ENCODE results near the gene PDE4A. TPM values are rescaled to one million over a fixed set of nuclear protein-coding genes. Genes with fewer than 3 reads are reported as not detected.

The PDE4A gene
- total RNA-seq, 2 experiments from 2014 or later: 3.9 to 4.3 TPM

- DNase-seq (peak; percentile 98), ATAC-seq (peak; percentile 61)
- CTCF ChIA-PET: interaction anchor here (0.6 to 8.1 kb wide), 19 partner anchors 8 to 456 kb away, joined by 3 to 135 read pairs (median 4); partner anchors contain the start of genes CDC37, ICAM1, ICAM5 and RAVER1
- Mint-ChIP-seq H3K27ac (peak overlapping the region; percentile 45), H3K36me3 (ENCODE audit: low read depth) (no peaks in the 10 kb centered on the region), H3K9me3 (ENCODE audit: low read depth) (no peaks in the 10 kb centered on the region), H3K4me3 (peak overlapping the region; percentile 59), H3K4me1 (peaks cover 51% of the 10 kb centered on the region), H3K27me3 (peaks cover 36% of the 10 kb centered on the region)
- POLR2A ChIA-PET: interaction anchor here (1.3 kb wide), 1 partner anchor 11 kb away, joined by 4 read pairs; no protein-coding TSS in a partner anchor
- intact Hi-C loops (cut with DNase I, micrococcal nuclease): loop anchor here (1.0 to 5.0 kb wide), 6 partner anchors 8 to 320 kb away; partner anchors contain the start of genes CDC37 (in 2 of the 2), KRI1 (in 2 of the 2) and CDKN2D (in 1 of the 2)
Measured at GRCh38 chr19:10416380-10417257, 3.7 kb upstream of the PDE4A start.

DNA sequence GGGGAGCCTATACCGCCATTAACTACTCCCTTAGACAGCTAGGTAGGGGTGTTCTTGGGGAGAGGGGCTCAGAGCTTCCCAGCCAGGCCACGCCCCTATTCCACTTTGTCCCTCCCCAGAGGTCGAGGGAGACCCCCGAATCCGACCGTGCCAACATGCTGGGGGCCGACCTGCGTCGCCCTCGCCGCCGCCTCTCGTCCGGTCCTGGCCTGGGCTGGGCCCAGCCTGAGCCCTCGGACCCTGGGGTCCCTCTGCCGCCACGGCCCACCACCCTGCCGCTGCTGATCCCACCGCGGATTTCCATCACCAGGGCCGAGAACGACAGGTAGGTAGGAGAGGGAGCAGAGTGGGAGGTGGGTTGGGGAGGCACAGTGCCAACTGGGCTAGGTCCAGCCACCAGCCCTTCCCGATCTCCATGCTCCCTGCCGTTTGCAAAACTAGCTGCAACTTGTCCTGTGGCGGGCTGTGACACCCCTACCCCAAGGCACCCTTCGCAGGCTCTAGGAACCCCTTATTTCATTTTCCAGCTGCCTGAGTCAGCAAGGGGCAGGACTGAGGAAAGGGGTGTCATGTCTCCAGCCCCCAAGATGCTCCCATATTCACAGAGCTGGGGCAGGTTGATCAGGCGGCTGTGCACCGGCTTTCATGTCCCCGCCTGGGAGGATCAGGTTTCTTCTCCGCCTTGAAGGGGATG lies 2.6 kb upstream of the PDE4A start:
- Mint-ChIP-seq H3K36me3 (ENCODE audit: low read depth) (no peaks in the 10 kb centered on the region), H3K27me3 (peaks cover 47% of the 10 kb centered on the region), H3K4me1 (peaks cover 47% of the 10 kb centered on the region), H3K27ac (no peak overlapping the region), H3K9me3 (ENCODE audit: low read depth) (no peaks in the 10 kb centered on the region), H3K4me3 (no peak overlapping the region)
- ChIA-PET CTCF (interaction anchor here (0.5 to 8.1 kb wide), 14 partner anchors 8 to 158 kb away, joined by 3 to 135 read pairs (median 6); partner anchors contain the start of genes CDC37, ICAM1 and ICAM5), POLR2A (interaction anchor here (0.5 to 1.2 kb wide), 3 partner anchors 12 to 321 kb away, joined by 3 to 7 read pairs (median 4); no protein-coding TSS in a partner anchor)
- DNase-seq: no peak
- ATAC-seq: no peak
- intact Hi-C loops (cut with DNase I, micrococcal nuclease): loop anchor here (1.0 to 5.0 kb wide), 4 partner anchors 15 to 321 kb away; partner anchors contain the start of genes KRI1 (in 2 of the 2), CDC37 (in 1 of the 2) and CDKN2D (in 1 of the 2)

GRCh38 chr19:10418235-10418484 lies 2.2 kb upstream of the PDE4A start:
- Mint-ChIP-seq H3K4me1 (peaks cover 46% of the 10 kb centered on the region), H3K36me3 (ENCODE audit: low read depth) (no peaks in the 10 kb centered on the region), H3K4me3 (peak overlapping the region; percentile 44), H3K9me3 (ENCODE audit: low read depth) (no peaks in the 10 kb centered on the region), H3K27me3 (peaks cover 47% of the 10 kb centered on the region), H3K27ac (no peak overlapping the region)
- intact Hi-C loops (cut with DNase I, micrococcal nuclease): loop anchor here in 1 of 2 experiments (5.0 kb wide), 1 partner anchor 149 kb away; the partner anchor contains the start of genes CDKN2D and KRI1
- ATAC-seq (no peak), DNase-seq (no peak)
- POLR2A ChIA-PET: interaction anchor here (0.5 to 1.2 kb wide), 3 partner anchors 13 to 321 kb away, joined by 3 to 7 read pairs (median 4); no protein-coding TSS in a partner anchor
- CTCF ChIA-PET: interaction anchor here (0.6 to 8.1 kb wide), 11 partner anchors 8 to 159 kb away, joined by 3 to 135 read pairs (median 6); partner anchors contain the start of genes CDC37, ICAM1 and ICAM5

- DNase-seq: no peak
- intact Hi-C loops (cut with DNase I, micrococcal nuclease): loop anchor here in 1 of 2 experiments (5.0 kb wide), 1 partner anchor 149 kb away; the partner anchor contains the start of genes CDKN2D and KRI1
- H3K27ac Mint-ChIP-seq: no peak overlapping the region
- no peaks in the 10 kb centered on the region for H3K9me3 Mint-ChIP-seq (ENCODE audit: low read depth)
- CTCF ChIA-PET: interaction anchor here (0.6 to 8.1 kb wide), 12 partner anchors 7 to 1641 kb away, joined by 3 to 135 read pairs (median 6); partner anchors contain the start of genes CDC37, ICAM1 and ICAM5
- H3K4me3 Mint-ChIP-seq: peak overlapping the region; percentile 44
- POLR2A ChIA-PET: interaction anchor here (0.5 to 1.2 kb wide), 3 partner anchors 13 to 322 kb away, joined by 3 to 7 read pairs (median 4); no protein-coding TSS in a partner anchor
- ATAC-seq: no peak
- H3K4me1 Mint-ChIP-seq: peaks cover 50% of the 10 kb centered on the region
- H3K27me3 Mint-ChIP-seq: peaks cover 52% of the 10 kb centered on the region
- no peaks in the 10 kb centered on the region for H3K36me3 Mint-ChIP-seq (ENCODE audit: low read depth)
Measured at GRCh38 chr19:10418485-10419199, 1.7 kb upstream of the PDE4A start.

- DNase-seq: peak; percentile 65
- no peaks in the 10 kb centered on the region for H3K9me3 Mint-ChIP-seq (ENCODE audit: low read depth)
- H3K27me3 Mint-ChIP-seq: peaks cover 53% of the 10 kb centered on the region
- H3K4me3 Mint-ChIP-seq: peak overlapping the region; percentile 64
- peaks cover 56% of the 10 kb centered on the region for H3K4me1 Mint-ChIP-seq
- intact Hi-C loops (cut with DNase I, micrococcal nuclease): loop anchor here in 1 of 2 experiments (5.0 kb wide), 1 partner anchor 148 kb away; the partner anchor contains the start of genes CDKN2D and KRI1
- ChIA-PET POLR2A (no interaction called here), CTCF (interaction anchor here (0.6 to 8.1 kb wide), 2 partner anchors 14 to 1640 kb away, joined by 3 to 135 read pairs; partner anchors contain the start of gene CDC37)
- H3K36me3 Mint-ChIP-seq (ENCODE audit: low read depth): no peaks in the 10 kb centered on the region
- ATAC-seq: no peak
- H3K27ac Mint-ChIP-seq: peak overlapping the region; percentile 38
Measured at GRCh38 chr19:10419200-10419645, 1.1 kb upstream of the PDE4A start.

GRCh38 chr19:10419646-10420443 lies 493 bp upstream of the PDE4A start:
- no peaks in the 10 kb centered on the region for H3K36me3 Mint-ChIP-seq (ENCODE audit: low read depth)
- H3K4me3 Mint-ChIP-seq: peak overlapping the region; percentile 64
- ATAC-seq (peak; percentile 14), DNase-seq (peak; percentile 73)
- ChIA-PET CTCF (interaction anchor here (2.3 to 8.1 kb wide), 2 partner anchors 8 to 15 kb away, joined by 6 to 135 read pairs; partner anchors contain the start of gene CDC37), POLR2A (no interaction called here)
- peaks cover 53% of the 10 kb centered on the region for H3K27me3 Mint-ChIP-seq
- no peaks in the 10 kb centered on the region for H3K9me3 Mint-ChIP-seq (ENCODE audit: low read depth)
- H3K4me1 Mint-ChIP-seq: peaks cover 61% of the 10 kb centered on the region
- H3K27ac Mint-ChIP-seq: peak overlapping the region; percentile 38
- intact Hi-C loops (cut with DNase I, micrococcal nuclease): loop anchor here in 1 of 2 experiments (5.0 kb wide), 1 partner anchor 147 kb away; the partner anchor contains the start of genes CDKN2D and KRI1

- Mint-ChIP-seq H3K4me3 (peak overlapping the region; percentile 8), H3K9me3 (ENCODE audit: low read depth) (no peaks in the 10 kb centered on the region), H3K27ac (peak overlapping the region; percentile 2), H3K4me1 (peaks cover 65% of the 10 kb centered on the region), H3K36me3 (ENCODE audit: low read depth) (no peaks in the 10 kb centered on the region), H3K27me3 (peaks cover 57% of the 10 kb centered on the region)
- DNase-seq: peak; percentile 59
- ATAC-seq: no peak
- CTCF ChIA-PET: interaction anchor here (0.6 to 2.3 kb wide), 9 partner anchors 9 to 141 kb away, joined by 3 to 9 read pairs (median 5); no protein-coding TSS in a partner anchor
- POLR2A ChIA-PET: interaction anchor here (0.6 to 1.2 kb wide), 2 partner anchors 18 to 29 kb away, joined by 3 read pairs; partner anchors contain the start of gene CDC37
- intact Hi-C loops (cut with DNase I, micrococcal nuclease): no loop called here
Measured at GRCh38 chr19:10421240-10422045, 1.1 kb downstream of the PDE4A start.

GRCh38 chr19:10422046-10422461 lies 1.7 kb downstream of the PDE4A start:
- intact Hi-C loops (cut with DNase I, micrococcal nuclease): no loop called here
- Mint-ChIP-seq H3K4me3 (peak overlapping the region; percentile 8), H3K4me1 (peaks cover 63% of the 10 kb centered on the region), H3K27me3 (peaks cover 52% of the 10 kb centered on the region), H3K27ac (peak overlapping the region; percentile 2), H3K9me3 (ENCODE audit: low read depth) (no peaks in the 10 kb centered on the region), H3K36me3 (ENCODE audit: low read depth) (no peaks in the 10 kb centered on the region)
- ChIA-PET POLR2A (interaction anchor here (0.6 to 1.2 kb wide), 2 partner anchors 19 to 29 kb away, joined by 3 read pairs; partner anchors contain the start of gene CDC37), CTCF (interaction anchor here (0.6 to 4.4 kb wide), 8 partner anchors 9 to 140 kb away, joined by 3 to 38 read pairs (median 6); no protein-coding TSS in a partner anchor)
- no peak for DNase-seq
- no peak for ATAC-seq

GRCh38 chr19:10422846-10423245 lies 2.5 kb downstream of the PDE4A start:
- intact Hi-C loops (cut with DNase I, micrococcal nuclease): no loop called here
- peaks cover 52% of the 10 kb centered on the region for H3K27me3 Mint-ChIP-seq
- H3K4me1 Mint-ChIP-seq: peaks cover 69% of the 10 kb centered on the region
- DNase-seq (no peak), ATAC-seq (no peak)
- no peaks in the 10 kb centered on the region for H3K9me3 Mint-ChIP-seq (ENCODE audit: low read depth)
- ChIA-PET POLR2A (no interaction called here), CTCF (interaction anchor here (1.1 to 6.3 kb wide), 5 partner anchors 10 to 18 kb away, joined by 3 to 43 read pairs (median 9); partner anchors contain the start of gene CDC37)
- no peaks in the 10 kb centered on the region for H3K36me3 Mint-ChIP-seq (ENCODE audit: low read depth)
- H3K27ac Mint-ChIP-seq: no peak overlapping the region
- H3K4me3 Mint-ChIP-seq: no peak overlapping the region

Data from activated CD4-positive, alpha-beta T cell treated with anti-CD3 and anti-CD28 coated beads for 36 hours (primary cell).